ENCODE results near the gene ANO1.
"Not testable (repeated sequence)": the region's sequence is repeated elsewhere in the genome, so short reads cannot be mapped to it uniquely, and the experiment has no call there.

ANO1 gene

DNA sequence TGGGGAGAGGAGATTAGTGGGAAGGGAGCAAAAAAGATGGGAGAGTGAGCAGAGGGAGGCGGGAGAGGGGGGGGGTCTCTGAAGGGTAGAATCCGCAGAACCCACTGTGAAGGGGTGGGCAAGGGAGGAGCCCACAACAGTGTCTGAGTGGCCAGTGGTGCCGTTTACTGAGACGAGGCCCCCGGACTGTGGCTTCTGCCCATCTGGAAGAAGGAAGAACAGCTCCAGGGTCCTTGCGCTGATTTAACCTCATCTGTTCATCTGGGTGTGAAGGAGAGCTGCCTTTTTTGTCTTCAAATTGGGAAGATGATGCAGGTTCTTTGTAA lies 45.7 kb upstream of the ANO1 start:
- Histone ChIP-seq H2BK120ac (ENCODE audit: low read depth, low read length) (no peak overlapping the region), H3K79me1 (ENCODE audit: low read length) (no peaks in the 10 kb centered on the region), H3K18ac (ENCODE audit: low read length) (no peak overlapping the region), H3K4me1 (ENCODE audit: control insufficient read depth, low read depth, low read length) (no peaks in the 10 kb centered on the region), H3K56ac (ENCODE audit: low read length) (no peak overlapping the region), H3K9ac (ENCODE audit: low read length) (no peak overlapping the region), H2BK5ac (ENCODE audit: low read length) (no peak overlapping the region), H3K23ac (ENCODE audit: low read length) (no peak overlapping the region), H3K4me2 (ENCODE audit: low read length) (no peak overlapping the region), H3K27ac (ENCODE audit: low read depth, low read length) (no peak overlapping the region), H2AK5ac (ENCODE audit: low read length) (no peak overlapping the region), H2BK15ac (replicated peaks; ENCODE audit: low read depth) (no peak overlapping the region), H3K4me3 (ENCODE audit: low read length) (no peak overlapping the region), H3K36me3 (ENCODE audit: control insufficient read depth, insufficient read depth, low read length) (no peaks in the 10 kb centered on the region), H3K79me2 (ENCODE audit: control insufficient read depth, insufficient read depth, low read length) (no peaks in the 10 kb centered on the region), H4K5ac (ENCODE audit: low read length) (no peak overlapping the region), H4K8ac (ENCODE audit: low read depth, low read length) (no peak overlapping the region), H3K27me3 (ENCODE audit: insufficient read depth, low read length, poor library complexity) (no peaks in the 10 kb centered on the region), H3K4ac (ENCODE audit: low read depth, low read length) (no peak overlapping the region)
- WGBS (ENCODE audit: extremely low coverage, insufficient coverage, low lambda C conversion rate): no CpG with 5 or more reads among the region's 6 CpGs
- DNase-seq: no peak

DNA sequence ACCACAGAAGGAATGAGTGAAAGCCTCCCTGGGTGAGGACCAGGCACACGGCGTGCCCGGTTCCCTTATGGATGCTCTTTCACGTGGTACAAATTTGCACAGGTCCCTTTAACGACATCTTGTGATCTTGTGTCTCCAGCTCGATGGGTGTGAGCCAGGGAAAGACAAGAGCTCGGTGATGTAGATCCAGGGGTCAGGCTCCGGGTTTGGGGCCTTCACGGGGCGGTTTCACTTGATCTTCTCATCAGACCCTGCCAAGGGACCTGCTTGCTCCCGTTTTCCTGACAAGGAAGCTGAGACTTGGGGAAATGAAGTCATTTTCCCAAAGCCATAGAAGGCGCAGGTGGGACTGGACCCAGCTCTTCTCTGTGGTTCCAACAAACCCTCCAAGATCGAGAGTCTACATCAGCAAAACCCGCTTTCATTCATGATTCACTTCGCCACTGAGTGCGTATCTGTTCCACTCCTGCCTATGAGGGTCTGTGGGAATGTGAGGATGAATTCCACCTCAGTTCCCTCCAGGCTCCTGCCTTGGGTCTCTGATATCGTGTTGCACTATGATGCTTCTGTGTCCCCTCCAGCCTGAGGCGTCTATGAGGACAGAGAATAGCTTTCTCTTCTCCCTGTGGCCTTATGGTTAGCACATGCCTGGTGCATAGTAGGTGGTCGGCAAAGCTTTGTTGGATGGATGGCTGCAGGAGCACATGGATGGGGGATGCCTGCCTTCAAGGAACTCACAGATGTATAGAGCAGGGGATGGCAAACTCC lies 45.0 kb upstream of the ANO1 start:
- Histone ChIP-seq H4K5ac (ENCODE audit: low read length) (no peak overlapping the region), H2BK15ac (replicated peaks; ENCODE audit: low read depth) (no peak overlapping the region), H3K27ac (ENCODE audit: low read depth, low read length) (no peak overlapping the region), H2BK5ac (ENCODE audit: low read length) (no peak overlapping the region), H3K18ac (ENCODE audit: low read length) (no peak overlapping the region), H3K4me3 (ENCODE audit: low read length) (no peak overlapping the region), H3K56ac (ENCODE audit: low read length) (no peak overlapping the region), H2BK120ac (ENCODE audit: low read depth, low read length) (no peak overlapping the region), H3K79me2 (ENCODE audit: control insufficient read depth, insufficient read depth, low read length) (no peaks in the 10 kb centered on the region), H3K36me3 (ENCODE audit: control insufficient read depth, insufficient read depth, low read length) (no peaks in the 10 kb centered on the region), H3K4ac (ENCODE audit: low read depth, low read length) (no peak overlapping the region), H3K9ac (ENCODE audit: low read length) (no peak overlapping the region), H3K79me1 (ENCODE audit: low read length) (no peaks in the 10 kb centered on the region), H3K23ac (ENCODE audit: low read length) (no peak overlapping the region), H2AK5ac (ENCODE audit: low read length) (no peak overlapping the region), H4K8ac (ENCODE audit: low read depth, low read length) (no peak overlapping the region), H3K27me3 (ENCODE audit: insufficient read depth, low read length, poor library complexity) (no peaks in the 10 kb centered on the region), H3K4me1 (ENCODE audit: control insufficient read depth, low read depth, low read length) (no peaks in the 10 kb centered on the region), H3K4me2 (ENCODE audit: low read length) (no peak overlapping the region)
- no CpG with 5 or more reads among the region's 19 CpGs for WGBS (ENCODE audit: extremely low coverage, insufficient coverage, low lambda C conversion rate)
- DNase-seq: no peak

DNA sequence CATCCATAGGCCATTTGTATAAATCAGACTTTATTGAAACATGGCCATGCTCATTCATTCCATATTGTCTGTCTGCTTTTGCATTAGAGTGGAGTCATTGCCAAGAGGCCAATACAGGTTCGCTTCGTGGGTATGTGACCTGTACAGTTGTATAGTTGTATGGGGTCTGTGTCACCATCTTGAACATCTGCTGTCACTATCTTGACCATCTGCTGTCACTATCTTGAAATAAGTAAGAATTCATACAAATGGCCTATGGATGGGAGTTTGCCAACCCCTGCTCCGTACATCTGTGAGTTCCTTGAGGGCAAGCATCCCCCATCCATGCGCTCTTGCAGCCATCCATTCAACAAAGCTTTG lies 44.4 kb upstream of the ANO1 start:
- no peak overlapping the region for H2BK120ac ChIP-seq (ENCODE audit: low read depth, low read length)
- no peak overlapping the region for H2AK5ac ChIP-seq (ENCODE audit: low read length)
- no peaks in the 10 kb centered on the region for H3K4me1 ChIP-seq (ENCODE audit: control insufficient read depth, low read depth, low read length)
- H3K4me2 ChIP-seq (ENCODE audit: low read length): no peak overlapping the region
- H3K4ac ChIP-seq (ENCODE audit: low read depth, low read length): no peak overlapping the region
- no CpG with 5 or more reads among the region's 4 CpGs for WGBS (ENCODE audit: extremely low coverage, insufficient coverage, low lambda C conversion rate)
- H3K79me1 ChIP-seq (ENCODE audit: low read length): no peaks in the 10 kb centered on the region
- H3K56ac ChIP-seq (ENCODE audit: low read length): no peak overlapping the region
- DNase-seq: no peak
- H3K79me2 ChIP-seq (ENCODE audit: control insufficient read depth, insufficient read depth, low read length): no peaks in the 10 kb centered on the region
- H3K9ac ChIP-seq (ENCODE audit: low read length): no peak overlapping the region
- H4K5ac ChIP-seq (ENCODE audit: low read length): no peak overlapping the region
- H3K36me3 ChIP-seq (ENCODE audit: control insufficient read depth, insufficient read depth, low read length): no peaks in the 10 kb centered on the region
- no peak overlapping the region for H2BK15ac ChIP-seq (replicated peaks; ENCODE audit: low read depth)
- no peak overlapping the region for H3K4me3 ChIP-seq (ENCODE audit: low read length)
- no peak overlapping the region for H3K18ac ChIP-seq (ENCODE audit: low read length)
- H4K8ac ChIP-seq (ENCODE audit: low read depth, low read length): no peak overlapping the region
- H2BK5ac ChIP-seq (ENCODE audit: low read length): no peak overlapping the region
- no peaks in the 10 kb centered on the region for H3K27me3 ChIP-seq (ENCODE audit: insufficient read depth, low read length, poor library complexity)
- H3K23ac ChIP-seq (ENCODE audit: low read length): no peak overlapping the region
- H3K27ac ChIP-seq (ENCODE audit: low read depth, low read length): no peak overlapping the region

DNA sequence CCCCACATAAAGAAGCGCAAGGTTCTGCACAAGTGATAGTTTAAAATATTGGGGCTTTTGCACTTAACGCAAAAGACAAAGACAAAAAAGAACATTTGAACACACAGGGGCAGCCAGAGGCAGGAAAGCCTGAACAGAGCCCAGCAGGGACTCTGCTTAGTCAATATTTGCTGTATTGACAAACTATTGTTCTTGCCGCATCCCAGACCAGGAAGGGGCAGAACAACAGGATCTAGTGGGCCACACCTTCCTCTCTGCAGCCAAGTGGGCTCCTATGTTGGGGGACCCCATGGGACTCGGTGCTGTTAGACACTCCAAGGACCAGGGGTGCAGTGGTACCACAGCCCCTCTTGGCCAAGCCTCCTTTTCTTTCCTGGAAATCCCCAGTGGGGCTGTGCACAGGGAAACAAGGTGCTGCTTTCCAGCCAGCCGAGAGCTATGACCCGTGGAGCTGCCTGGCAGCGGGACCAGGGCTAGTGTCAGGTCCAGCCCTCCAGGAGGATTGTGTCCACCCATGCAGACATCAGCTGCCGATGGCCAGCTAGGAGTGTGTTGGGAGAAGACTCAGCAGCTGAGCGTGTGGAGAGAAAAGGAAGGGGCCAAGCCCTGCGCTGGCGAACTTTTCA lies 43.3 kb upstream of the ANO1 start:
- H3K4me2 ChIP-seq (ENCODE audit: low read length): no peak overlapping the region
- no peak overlapping the region for H3K18ac ChIP-seq (ENCODE audit: low read length)
- H3K4me3 ChIP-seq (ENCODE audit: low read length): no peak overlapping the region
- no peak overlapping the region for H2AK5ac ChIP-seq (ENCODE audit: low read length)
- H4K8ac ChIP-seq (ENCODE audit: low read depth, low read length): no peak overlapping the region
- H3K4ac ChIP-seq (ENCODE audit: low read depth, low read length): no peak overlapping the region
- no peaks in the 10 kb centered on the region for H3K79me1 ChIP-seq (ENCODE audit: low read length)
- no peak overlapping the region for H2BK120ac ChIP-seq (ENCODE audit: low read depth, low read length)
- H3K9ac ChIP-seq (ENCODE audit: low read length): no peak overlapping the region
- H2BK5ac ChIP-seq (ENCODE audit: low read length): no peak overlapping the region
- H3K27ac ChIP-seq (ENCODE audit: low read depth, low read length): no peak overlapping the region
- no peaks in the 10 kb centered on the region for H3K36me3 ChIP-seq (ENCODE audit: control insufficient read depth, insufficient read depth, low read length)
- no peak overlapping the region for H2BK15ac ChIP-seq (replicated peaks; ENCODE audit: low read depth)
- no peaks in the 10 kb centered on the region for H3K27me3 ChIP-seq (ENCODE audit: insufficient read depth, low read length, poor library complexity)
- H3K56ac ChIP-seq (ENCODE audit: low read length): no peak overlapping the region
- no CpG with 5 or more reads among the region's 11 CpGs for WGBS (ENCODE audit: extremely low coverage, insufficient coverage, low lambda C conversion rate)
- H3K4me1 ChIP-seq (ENCODE audit: control insufficient read depth, low read depth, low read length): no peaks in the 10 kb centered on the region
- no peak overlapping the region for H3K23ac ChIP-seq (ENCODE audit: low read length)
- H3K79me2 ChIP-seq (ENCODE audit: control insufficient read depth, insufficient read depth, low read length): no peaks in the 10 kb centered on the region
- DNase-seq: no peak
- no peak overlapping the region for H4K5ac ChIP-seq (ENCODE audit: low read length)

DNA sequence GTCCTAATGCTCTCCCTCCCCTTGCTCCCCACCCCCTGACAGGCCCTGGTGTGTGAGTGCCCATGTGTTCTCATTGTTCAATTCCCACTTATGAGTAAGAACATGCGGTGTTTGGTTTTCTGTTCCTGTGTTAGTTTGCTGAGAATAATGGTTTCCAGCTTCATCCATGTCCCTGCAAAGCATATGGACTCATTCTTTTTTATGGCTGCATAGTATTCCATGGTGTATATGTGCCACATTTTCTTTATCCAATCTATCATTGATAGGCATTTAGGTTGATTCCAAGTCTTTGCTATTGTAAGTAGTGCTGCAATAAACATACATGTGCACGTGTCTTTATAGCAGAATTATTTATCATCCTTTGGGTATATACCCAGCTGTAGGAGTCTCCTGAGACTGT lies 42.5 kb upstream of the ANO1 start:
- H3K4me2 ChIP-seq (ENCODE audit: low read length); H3K4me3 ChIP-seq (ENCODE audit: low read length); H3K36me3 ChIP-seq (ENCODE audit: control insufficient read depth, insufficient read depth, low read length); H3K79me2 ChIP-seq (ENCODE audit: control insufficient read depth, insufficient read depth, low read length); H4K8ac ChIP-seq (ENCODE audit: low read depth, low read length); H4K5ac ChIP-seq (ENCODE audit: low read length); H3K4ac ChIP-seq (ENCODE audit: low read depth, low read length); H3K23ac ChIP-seq (ENCODE audit: low read length); H2BK120ac ChIP-seq (ENCODE audit: low read depth, low read length); H3K27me3 ChIP-seq (ENCODE audit: insufficient read depth, low read length, poor library complexity); H3K9ac ChIP-seq (ENCODE audit: low read length); H3K18ac ChIP-seq (ENCODE audit: low read length); H2BK15ac ChIP-seq (replicated peaks; ENCODE audit: low read depth); DNase-seq; H2AK5ac ChIP-seq (ENCODE audit: low read length); H3K27ac ChIP-seq (ENCODE audit: low read depth, low read length); H3K4me1 ChIP-seq (ENCODE audit: control insufficient read depth, low read depth, low read length); H2BK5ac ChIP-seq (ENCODE audit: low read length); H3K56ac ChIP-seq (ENCODE audit: low read length); H3K79me1 ChIP-seq (ENCODE audit: low read length): not testable (repeated sequence)
- no CpG with 5 or more reads among the region's 2 CpGs for WGBS (ENCODE audit: extremely low coverage, insufficient coverage, low lambda C conversion rate)
